K562 (cell line): ENCODE data around the gene PPP1R16B. TPM values are rescaled to one million over a fixed set of nuclear protein-coding genes. Genes with fewer than 3 reads are reported as not detected.

Source experiments
- ATAC-seq: fragments of 200-7000 bp; cut with Tn5 transposase; 3 replicates; pipeline ENCODE4 v1.9.1; 2020; ENCODE audit warnings: moderate library complexity
- BruUV-seq: library from RNA; stranded (reverse); fragments of 400-500 nt; replicated peaks from 2 replicates; lab custom pipeline; 2021; lab: Mats Ljungman, UMichigan
- CTCF ChIA-PET: fragments of 300-600 bp; formaldehyde crosslinking; extraction: SDS; loops from one replicate; lab custom pipeline; 2021; ENCODE audit warnings: low intra/inter-chr PET ratio; lab: Yijun Ruan, JAX
- POLR2A ChIA-PET: fragments of 300-600, 350-650 bp; sonication (Branson Sonifier 250); formaldehyde crosslinking; extraction: SDS; loops from one replicate; lab custom pipeline; 2021; ENCODE audit warnings: antibody characterized with exemption, inconsistent platforms; lab: Yijun Ruan, JAX
- DNase-seq, 4 experiments: peaks; one replicate each; pipeline versions ENCODE4 v3.0.0 to v3.0.0-alpha.2; 2011 to 2018; ENCODE audit warnings: low spot score in 3 of 4, mixed read lengths in 3 of 4; ENCODE audit errors: extremely low read depth in 1 of 4
- FAIRE-seq: peaks from 2 replicates; lab custom pipeline; 2011; peaks lifted over from hg19 to GRCh38; lab: Jason Lieb, UNC
- H2AFZ ChIP-seq: 2 replicates; pipeline ENCODE4 v1.6.0; 2011; ENCODE audit warnings: low read depth, low read length, control low read depth, inconsistent platforms
- H3K27ac ChIP-seq: fragments of 200-600 bp; 3 replicates; pipeline ENCODE4 v1.8.0; 2011; ENCODE audit warnings: low read depth, mild to moderate bottlenecking, control low read depth, inconsistent platforms, low read length, moderate library complexity, mixed read lengths; ENCODE audit errors: extremely low read depth
- H3K27me3 ChIP-seq, 2 experiments: fragments of 300-600 bp in 1 of 2; 2 replicates in 1 of 2; 3 replicates in 1 of 2; pipeline versions ENCODE4 v1.6.0 to v1.8.0; 2011; ENCODE audit warnings: inconsistent platforms in 2 of 2, low read length in 2 of 2, mild to moderate bottlenecking in 1 of 2, mixed read lengths in 1 of 2, moderate library complexity in 1 of 2; ENCODE audit not compliant: control insufficient read depth in 2 of 2, insufficient read depth in 2 of 2
- H3K36me3 ChIP-seq: fragments of 300-600 bp; 3 replicates; pipeline ENCODE4 v1.8.0; 2011; ENCODE audit warnings: mild to moderate bottlenecking, low read length, inconsistent platforms; ENCODE audit not compliant: control insufficient read depth, insufficient read depth
- H3K4me1 ChIP-seq, 2 experiments: fragments of 200-600 bp in 1 of 2; replicated peaks in 1 of 2; 2 replicates in 1 of 2; 3 replicates in 1 of 2; pipeline versions ENCODE4 v1.5.1 to v1.8.0; 2011; ENCODE audit warnings: inconsistent platforms in 2 of 2, low read length in 2 of 2, mild to moderate bottlenecking in 1 of 2, mixed read lengths in 1 of 2, moderate library complexity in 1 of 2; ENCODE audit not compliant: control insufficient read depth in 2 of 2, insufficient read depth in 2 of 2
- H3K4me2 ChIP-seq: 2 replicates; pipeline ENCODE4 v1.6.1; 2011; ENCODE audit warnings: low read length, control low read depth, inconsistent platforms, mixed read lengths; ENCODE audit not compliant: insufficient read depth
- H3K4me3 ChIP-seq: fragments of 200-600 bp; sonication (generic), shearing (Covaris generic); 2 replicates; pipeline ENCODE4 v1.5.1; 2016; ENCODE audit warnings: control low read depth, inconsistent platforms
- H3K79me2 ChIP-seq: fragments of 200-600 bp; 3 replicates; pipeline ENCODE4 v1.8.0; 2011; ENCODE audit warnings: low read length, inconsistent platforms; ENCODE audit not compliant: control insufficient read depth, insufficient read depth
- H3K9ac ChIP-seq, 2 experiments: 2 replicates each; pipeline versions ENCODE4 v1.6.0 to v1.6.1; 2011; ENCODE audit warnings: low read depth in 2 of 2, low read length in 2 of 2, control low read depth in 1 of 2, inconsistent platforms in 1 of 2, mild to moderate bottlenecking in 1 of 2, mixed read lengths in 1 of 2; ENCODE audit not compliant: insufficient read depth in 1 of 2
- H3K9me1 ChIP-seq: one replicate; pipeline ENCODE4 v1.6.0; 2011; ENCODE audit warnings: inconsistent platforms, mild to moderate bottlenecking, low read length, moderate library complexity; ENCODE audit not compliant: control insufficient read depth, insufficient read depth
- H3K9me3 ChIP-seq: replicated peaks from 2 replicates; pipeline ENCODE4 v1.5.1; 2011; ENCODE audit warnings: low read depth, low read length, inconsistent platforms; ENCODE audit not compliant: control insufficient read depth, insufficient read depth
- H4K20me1 ChIP-seq: replicated peaks from 2 replicates; pipeline ENCODE4 v1.6.1; 2011; ENCODE audit warnings: low read length, inconsistent platforms, mixed read lengths; ENCODE audit not compliant: control insufficient read depth, insufficient read depth
- ETV5 ChIP-seq: sonication (generic); formaldehyde crosslinking; IDR thresholded peaks from 2 replicates; pipeline ENCODE4 v1.4.0; 2020; ENCODE audit warnings: low read depth, mild to moderate bottlenecking, missing genetic modification reagents
- NKRF ChIP-seq: fragments of 450-650 bp; IDR thresholded peaks from 2 replicates; pipeline ENCODE4 v1.6.1; 2016; ENCODE audit warnings: borderline replicate concordance
- NUFIP1 ChIP-seq: fragments of 450-650 bp; IDR thresholded peaks from 2 replicates; pipeline ENCODE4 v1.6.1; 2018; ENCODE audit not compliant: partially characterized antibody
- RBM39 ChIP-seq: fragments of 200-400 bp; formaldehyde crosslinking; optimal IDR thresholded peaks from 2 replicates; pipeline ENCODE3; 2018; ENCODE audit warnings: low read depth, low read length
- SIN3B ChIP-seq: fragments of 450-650 bp; IDR thresholded peaks from 2 replicates; pipeline ENCODE4 v1.6.1; 2017; ENCODE audit warnings: low read depth, mild to moderate bottlenecking, moderate library complexity
- SMAD3 ChIP-seq: fragments of 450-650 bp; formaldehyde crosslinking; conservative IDR thresholded peaks from 2 replicates; pipeline ENCODE4 v1.4.0; 2020; ENCODE audit warnings: mild to moderate bottlenecking
- SMARCC2 ChIP-seq: fragments of 450-650 bp; IDR thresholded peaks from 2 replicates; pipeline ENCODE4 v1.6.1; 2017; ENCODE audit warnings: antibody characterized with exemption, moderate library complexity, mild to moderate bottlenecking, low read depth
- WHSC1 ChIP-seq: IDR thresholded peaks from one replicate; pipeline ENCODE4 v1.6.1; 2012; ENCODE audit warnings: low read length, control low read depth, inconsistent platforms
- ZBTB8A ChIP-seq: fragments of 450-650 bp; IDR thresholded peaks from 2 replicates; pipeline ENCODE4 v1.6.1; 2018; ENCODE audit warnings: mild to moderate bottlenecking, moderate library complexity; ENCODE audit not compliant: partially characterized antibody
- WGBS: fragments of 100-300 bp; shearing (Covaris generic); methylation state at CpG from one replicate; pipeline ENCODE4 v1.1.6; 2016; ENCODE audit warnings: low coverage, mixed read lengths; ENCODE audit not compliant: insufficient coverage; ENCODE audit errors: missing lambda C conversion rate; 5-methylcytosine and 5-hydroxymethylcytosine counted together
- in situ Hi-C: fragments of 300-500 bp; cut with MboI; formaldehyde crosslinking; loops from 4 replicates; pipeline ENCODE4 v1.15.0; 2018; ENCODE audit warnings: inconsistent platforms, mixed read lengths
- intact Hi-C: fragments of 100-400 bp; cut with micrococcal nuclease; formaldehyde crosslinking; loops from 2 replicates; pipeline ENCODE4 v1.14.2; 2022
- polyA plus RNA-seq, 8 experiments: library from polyadenylated mRNA; depleted of rRNA in 4 of 8; stranded (reverse) in 5 of 8; unstranded in 3 of 8; fragments of >200 nt; fragmentation: Nextera tagmentation in 2 of 8; fragmentation: Illumina TruSeq in 1 of 8; extraction: Ambion mirVana in 2 of 8; extraction: Trizol in 1 of 8; gene quantifications; 2 replicates each; pipeline versions ENCODE4 v1.2.1 to v1.2.3, GENCODE V29; 2011 to 2014; ENCODE audit warnings: inconsistent platforms in 1 of 8, missing spikeins in 1 of 8
- total RNA-seq, 7 experiments: library from RNA; depleted of rRNA in 6 of 7; stranded (reverse); fragments of >200 nt in 6 of 7; fragmentation: Illumina TruSeq in 2 of 7; extraction: Trizol in 2 of 7; gene quantifications; 2 replicates each; pipeline versions ENCODE4 v1.2.1 to v1.2.3, GENCODE V29; 2011 to 2021; ENCODE audit warnings: low replicate concordance in 1 of 7
- TF ChIP-seq, protein P1 (sequence below), 3 experiments: fragments of 200-800 bp in 1 of 3; sonication (Bioruptor generic) in 1 of 3; sonication (generic) in 1 of 3; formaldehyde crosslinking in 1 of 3; IDR thresholded peaks; 2 replicates each; pipeline versions ENCODE4 v1.6.1 to v1.8.0; 2016 to 2022; ENCODE audit warnings: mild to moderate bottlenecking in 2 of 3, missing compliant biosample characterization in 2 of 3, missing genetic modification characterization in 2 of 3, missing genetic modification reagents in 1 of 3
- TF ChIP-seq, protein P2 (sequence below): fragments of 450-650 bp; IDR thresholded peaks from 2 replicates; pipeline ENCODE4 v1.6.1; 2014; ENCODE audit warnings: low read depth, mild to moderate bottlenecking, moderate library complexity, borderline replicate concordance

The PPP1R16B gene
- total and polyA plus RNA-seq, 9 of the 15 experiments (the other 6 are each of a cell fraction or from before 2014, with no cell fraction given) = 1.5 to 11.5 (median 6.8) TPM

GRCh38 chr20:38883081-38883980, 77.8 kb downstream of the PPP1R16B start:
- no peak for DNase-seq
- Histone ChIP-seq H3K9ac (no peak overlapping the region), H4K20me1 (peaks cover 7% of the 10 kb centered on the region), H3K27me3 (peaks cover 2 to 16% of the 10 kb centered on the region in 2 experiments; a peak in 1 of 5 replicates), H3K4me1 (peaks cover 0 to 7% of the 10 kb centered on the region in 2 experiments; a peak in 2 of 5 replicates), H3K9me1 (no peaks in the 10 kb centered on the region), H3K79me2 (no peaks in the 10 kb centered on the region), H3K9me3 (no peaks in the 10 kb centered on the region), H2AFZ (no peak overlapping the region), H3K4me2 (no peak overlapping the region), H3K36me3 (no peaks in the 10 kb centered on the region), H3K4me3 (no peak overlapping the region), H3K27ac (no peak overlapping the region)
- peak; percentile 31; the same call in 2 of the 3 replicates for ATAC-seq
- CTCF ChIA-PET = no interaction called here
- in situ Hi-C loops (no loop called here), intact Hi-C loops (no loop called here)
- TF ChIP-seq, protein P1, sequence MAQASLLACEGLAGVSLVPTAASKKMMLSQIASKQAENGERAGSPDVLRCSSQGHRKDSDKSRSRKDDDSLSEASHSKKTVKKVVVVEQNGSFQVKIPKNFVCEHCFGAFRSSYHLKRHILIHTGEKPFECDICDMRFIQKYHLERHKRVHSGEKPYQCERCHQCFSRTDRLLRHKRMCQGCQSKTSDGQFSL (CRISPR knock-in tag; IDR thresholded peaks at IDR 0.05) = no peak
- TF ChIP-seq, protein P1 (tag; IDR thresholded peaks at IDR 0.05) = no peak
- TF ChIP-seq ETV5 (CRISPR knock-in tag) (no peak), SMAD3 (CRISPR knock-in tag) (no peak), NUFIP1 (no peak), SMARCC2 (no peak), RBM39 (no peak), SIN3B (no peak), ZBTB8A (no peak), WHSC1 (no peak), NKRF (no peak)
- TF ChIP-seq, protein P2, sequence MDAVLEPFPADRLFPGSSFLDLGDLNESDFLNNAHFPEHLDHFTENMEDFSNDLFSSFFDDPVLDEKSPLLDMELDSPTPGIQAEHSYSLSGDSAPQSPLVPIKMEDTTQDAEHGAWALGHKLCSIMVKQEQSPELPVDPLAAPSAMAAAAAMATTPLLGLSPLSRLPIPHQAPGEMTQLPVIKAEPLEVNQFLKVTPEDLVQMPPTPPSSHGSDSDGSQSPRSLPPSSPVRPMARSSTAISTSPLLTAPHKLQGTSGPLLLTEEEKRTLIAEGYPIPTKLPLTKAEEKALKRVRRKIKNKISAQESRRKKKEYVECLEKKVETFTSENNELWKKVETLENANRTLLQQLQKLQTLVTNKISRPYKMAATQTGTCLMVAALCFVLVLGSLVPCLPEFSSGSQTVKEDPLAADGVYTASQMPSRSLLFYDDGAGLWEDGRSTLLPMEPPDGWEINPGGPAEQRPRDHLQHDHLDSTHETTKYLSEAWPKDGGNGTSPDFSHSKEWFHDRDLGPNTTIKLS = no peak
- no TSS peak for BruUV-seq
- POLR2A ChIA-PET = interaction anchor here (0.7 to 1.2 kb wide), 5 partner anchors 8 to 43 kb away, joined by 3 to 6 read pairs (median 3); partner anchors contain the start of gene FAM83D
- 44% methylated on average over 20 of the region's 20 CpGs for WGBS
- no peak for FAIRE-seq
